Measurements from ENCODE around the gene MICALL1.

Gene MICALL1

DNA sequence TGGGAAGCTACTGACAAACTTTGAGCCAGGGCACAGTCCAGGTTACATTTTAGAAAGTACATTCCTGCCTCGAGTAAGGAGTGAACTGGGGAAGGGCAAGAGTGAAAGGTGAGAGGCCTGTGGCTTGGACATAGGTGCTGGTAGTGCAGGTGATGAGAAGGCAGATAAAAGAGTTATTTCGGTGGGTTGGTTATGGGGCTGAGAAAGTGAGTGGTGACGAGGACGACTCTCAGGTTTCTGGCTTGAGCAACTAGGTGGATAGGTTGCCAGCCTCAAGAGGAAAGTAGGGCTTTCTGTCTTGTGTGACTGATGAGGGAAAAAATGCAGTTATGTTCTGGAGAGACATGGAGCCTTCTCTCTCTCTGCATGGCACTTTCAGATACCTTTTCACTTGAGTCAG, 51.1 kb downstream of the MICALL1 start:
- H3F3A ChIP-seq (ENCODE audit: control insufficient read depth, insufficient read depth) = no peaks in the 10 kb centered on the region
- no peaks in the 10 kb centered on the region for H3K9me3 ChIP-seq (ENCODE audit: control insufficient read depth, insufficient read depth, low read length)
- peaks cover 51% of the 10 kb centered on the region for H3K36me3 ChIP-seq (ENCODE audit: control insufficient read depth, low read length)
- no peaks in the 10 kb centered on the region for H3K9me2 ChIP-seq (replicated peaks; ENCODE audit: control insufficient read depth, low read length)
- no peak overlapping the region for H3K27ac ChIP-seq (ENCODE audit: low read depth, low read length)
- no peak overlapping the region for H3K4me3 ChIP-seq (ENCODE audit: low read length)
- TF ChIP-seq EZH2phosphoT487 (IDR thresholded peaks at IDR 0.05; ENCODE audit: borderline replicate concordance, low read length) (no peak), CTCF (IDR thresholded peaks at IDR 0.05; ENCODE audit: low read depth, low read length, poor library complexity, severe bottlenecking) (no peak)
- H4K20me1 ChIP-seq (ENCODE audit: control insufficient read depth, insufficient read depth, low read depth, low read length) = no peaks in the 10 kb centered on the region
- H3K4me2 ChIP-seq (ENCODE audit: low read length) = no peak overlapping the region
- peaks cover 16% of the 10 kb centered on the region for H3K4me1 ChIP-seq (ENCODE audit: control insufficient read depth, low read length)
- peaks cover 44% of the 10 kb centered on the region for H3K79me2 ChIP-seq (ENCODE audit: control insufficient read depth, low read length)
- peaks cover 8% of the 10 kb centered on the region for H3K27me3 ChIP-seq (ENCODE audit: control insufficient read depth, low read length)

- Histone ChIP-seq H3K36me3 (ENCODE audit: control insufficient read depth, low read length) (peaks cover 55% of the 10 kb centered on the region), H3K27ac (ENCODE audit: low read depth, low read length) (no peak overlapping the region), H3F3A (ENCODE audit: control insufficient read depth, insufficient read depth) (0 out of 2 replicates have a peak, but pooled peaks cover 3% of the 10 kb centered on the region)
Observed at GRCh38 chr22:37959231-37959825, 53.2 kb downstream of the MICALL1 start.

GRCh38 chr22:37961062-37961461, 55.0 kb downstream of the MICALL1 start:
- Histone ChIP-seq H3K4me2 (ENCODE audit: low read length) (no peak overlapping the region), H3K36me3 (ENCODE audit: control insufficient read depth, low read length) (peaks cover 68% of the 10 kb centered on the region), H3K27ac (ENCODE audit: low read depth, low read length) (no peak overlapping the region), H3K9me2 (replicated peaks; ENCODE audit: control insufficient read depth, low read length) (no peaks in the 10 kb centered on the region), H3K79me2 (ENCODE audit: control insufficient read depth, low read length) (peaks cover 24% of the 10 kb centered on the region), H3F3A (ENCODE audit: control insufficient read depth, insufficient read depth) (0 out of 2 replicates have a peak, but pooled peaks cover 3% of the 10 kb centered on the region), H3K9me3 (ENCODE audit: control insufficient read depth, insufficient read depth, low read length) (no peaks in the 10 kb centered on the region), H3K4me3 (ENCODE audit: low read length) (no peak overlapping the region), H4K20me1 (ENCODE audit: control insufficient read depth, insufficient read depth, low read depth, low read length) (no peaks in the 10 kb centered on the region), H3K4me1 (ENCODE audit: control insufficient read depth, low read length) (no peaks in the 10 kb centered on the region), H3K27me3 (ENCODE audit: control insufficient read depth, low read length) (no peaks in the 10 kb centered on the region)
- TF ChIP-seq EZH2phosphoT487 (IDR thresholded peaks at IDR 0.05; ENCODE audit: borderline replicate concordance, low read length) (no peak), CTCF (IDR thresholded peaks at IDR 0.05; ENCODE audit: low read depth, low read length, poor library complexity, severe bottlenecking) (no peak)

More at GRCh38 chr22:37959231-37959825, 53.2 kb downstream of the MICALL1 start:
- Histone ChIP-seq H3K4me3 (ENCODE audit: low read length) (no peak overlapping the region), H3K4me1 (ENCODE audit: control insufficient read depth, low read length) (peaks cover 7% of the 10 kb centered on the region), H4K20me1 (ENCODE audit: control insufficient read depth, insufficient read depth, low read depth, low read length) (no peaks in the 10 kb centered on the region), H3K9me3 (ENCODE audit: control insufficient read depth, insufficient read depth, low read length) (no peaks in the 10 kb centered on the region), H3K9me2 (replicated peaks; ENCODE audit: control insufficient read depth, low read length) (no peaks in the 10 kb centered on the region), H3K79me2 (ENCODE audit: control insufficient read depth, low read length) (peaks cover 35% of the 10 kb centered on the region), H3K27me3 (ENCODE audit: control insufficient read depth, low read length) (no peaks in the 10 kb centered on the region), H3K4me2 (ENCODE audit: low read length) (no peak overlapping the region)
- no peak for TF ChIP-seq CTCF (IDR thresholded peaks at IDR 0.05; ENCODE audit: low read depth, low read length, poor library complexity, severe bottlenecking)
- no peak for TF ChIP-seq EZH2phosphoT487 (IDR thresholded peaks at IDR 0.05; ENCODE audit: borderline replicate concordance, low read length)
